ENCODE results near the gene MESD. TPM values are rescaled to one million over a fixed set of nuclear protein-coding genes. Genes with fewer than 3 reads are reported as not detected.
"Not testable (repeated sequence)": the region's sequence is repeated elsewhere in the genome, so short reads cannot be mapped to it uniquely, and the experiment has no call there.

Gene MESD
- total RNA-seq, 6 experiments from 2014 or later, result 31.8 to 42.1 (median 38.3) TPM

DNA sequence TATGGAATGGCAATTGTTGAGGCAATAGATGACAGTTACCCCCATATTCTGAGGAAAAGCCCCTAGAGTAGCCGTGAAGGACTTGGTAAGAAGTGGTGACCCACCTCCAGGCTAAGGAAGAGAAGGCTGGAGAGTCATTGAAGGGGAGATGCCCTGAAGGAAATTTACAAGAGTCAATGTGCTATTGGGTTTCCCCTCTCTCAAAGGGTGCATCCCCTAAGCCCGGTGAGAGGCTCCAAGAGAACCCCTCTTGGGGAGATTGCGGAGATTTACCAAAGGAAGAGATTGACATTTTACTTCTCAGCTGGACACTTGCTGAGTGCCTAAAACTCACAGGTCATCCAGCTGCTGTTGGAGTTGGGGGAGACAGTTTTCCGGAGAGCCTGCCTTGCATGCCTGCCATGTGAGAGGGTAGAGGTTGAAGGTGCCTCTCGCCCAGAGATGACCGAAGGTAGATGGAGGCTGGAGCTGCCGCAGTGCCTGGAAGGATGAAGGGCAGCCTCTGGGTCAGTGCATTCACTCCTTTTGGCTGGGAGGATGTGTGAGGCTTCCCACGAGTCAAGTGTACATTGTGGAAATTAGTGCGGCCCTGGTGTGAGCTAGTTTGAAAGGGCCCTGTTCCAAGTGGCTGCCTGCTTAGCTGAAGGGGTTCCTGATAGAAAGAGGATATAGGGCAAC lies 30.7 kb downstream of the MESD start:
- Mint-ChIP-seq H3K27me3 (ENCODE audit: insufficient read depth) (peaks cover 4% of the 10 kb centered on the region), H3K4me3 (no peak overlapping the region), H3K36me3 (ENCODE audit: low read depth) (peaks cover 32% of the 10 kb centered on the region), H3K4me1 (ENCODE audit: low read depth) (peaks cover 25% of the 10 kb centered on the region), H3K27ac (no peak overlapping the region), H3K9me3 (peaks cover 2% of the 10 kb centered on the region)
- no peak for TF ChIP-seq CTCF (IDR thresholded peaks at IDR 0.05)
- DNase-seq, result no peak

- no peak for DNase-seq
- Mint-ChIP-seq H3K36me3 (ENCODE audit: low read depth) (peaks cover 35% of the 10 kb centered on the region), H3K27me3 (ENCODE audit: insufficient read depth) (peaks cover 8% of the 10 kb centered on the region), H3K27ac (no peak overlapping the region), H3K4me1 (ENCODE audit: low read depth) (peaks cover 30% of the 10 kb centered on the region), H3K4me3 (no peak overlapping the region), H3K9me3 (no peaks in the 10 kb centered on the region)
- TF ChIP-seq CTCF (IDR thresholded peaks at IDR 0.05), result no peak
These were observed 31.6 kb downstream of the MESD start for GRCh38 chr15:80957976-80958375.

DNA sequence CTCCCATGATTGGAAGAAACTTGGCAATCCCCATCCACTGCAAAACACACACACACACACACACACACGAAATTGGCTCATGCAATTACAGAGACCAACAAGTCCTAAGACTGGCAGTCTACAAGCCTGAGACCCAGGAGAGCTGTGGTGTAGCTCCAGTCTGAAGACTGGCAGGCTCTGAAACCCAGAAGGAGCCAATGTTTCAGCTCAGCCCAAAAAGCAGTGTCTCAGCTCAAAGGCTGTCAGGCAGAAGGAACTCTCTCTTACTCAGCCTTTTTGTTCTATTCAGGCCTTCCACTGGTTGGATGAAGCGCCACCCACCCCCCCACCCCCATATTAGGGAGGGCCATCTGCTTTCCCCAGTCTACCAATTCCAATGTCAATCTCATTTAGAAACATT lies 32.1 kb downstream of the MESD start:
- Mint-ChIP-seq H3K4me3 (no peak overlapping the region), H3K9me3 (no peaks in the 10 kb centered on the region), H3K36me3 (ENCODE audit: low read depth) (peaks cover 35% of the 10 kb centered on the region), H3K27ac (no peak overlapping the region), H3K4me1 (ENCODE audit: low read depth) (peaks cover 34% of the 10 kb centered on the region), H3K27me3 (ENCODE audit: insufficient read depth) (peaks cover 9% of the 10 kb centered on the region)
- DNase-seq, result no peak
- TF ChIP-seq CTCF (IDR thresholded peaks at IDR 0.05), result no peak

DNA sequence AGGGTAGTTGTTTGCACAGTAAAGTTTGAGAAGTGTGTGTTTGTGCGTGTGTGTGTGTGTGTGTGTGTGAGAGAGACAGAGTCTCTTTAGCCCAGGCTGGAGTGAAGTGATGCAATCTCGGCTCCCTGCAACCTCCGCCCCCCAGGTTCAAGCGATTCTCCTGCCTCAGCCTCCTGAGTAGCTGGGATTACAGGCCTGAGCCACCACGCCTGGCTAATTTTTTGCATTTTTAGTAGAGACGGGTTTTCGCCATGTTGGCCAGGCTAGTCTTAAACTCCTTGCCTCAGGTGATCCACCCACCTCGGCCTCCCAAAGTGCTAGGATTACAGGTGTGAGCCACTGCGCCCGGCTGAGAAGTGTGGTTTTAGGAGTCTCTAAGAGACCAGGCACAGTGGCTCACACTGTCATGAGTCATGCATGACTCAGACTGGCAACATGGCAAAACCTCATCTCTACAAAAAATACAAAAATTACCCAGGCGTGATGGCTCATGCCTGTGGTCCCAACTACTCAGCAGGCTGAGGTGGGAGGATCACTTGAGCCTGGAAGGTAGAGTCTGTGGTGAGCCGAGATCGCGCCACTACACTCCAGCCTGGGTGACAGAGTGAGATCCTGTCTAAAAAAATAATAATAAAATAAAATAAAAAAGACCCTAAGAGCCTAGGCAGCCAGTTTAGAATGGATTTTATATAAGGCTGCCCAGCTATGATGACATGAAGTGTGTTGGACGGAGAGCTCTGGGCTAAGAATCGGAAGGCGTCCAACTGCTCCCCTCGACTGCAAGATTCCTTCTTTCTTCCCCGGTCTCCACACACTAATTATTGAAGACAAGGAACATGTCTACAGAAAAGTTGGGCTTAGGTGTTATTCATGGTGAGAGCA lies 33.8 kb downstream of the MESD start:
- H3K36me3 Mint-ChIP-seq (ENCODE audit: low read depth), result peaks cover 45% of the 10 kb centered on the region
- peak; percentile 92 for DNase-seq
- H3K4me3 Mint-ChIP-seq; H3K9me3 Mint-ChIP-seq; H3K27me3 Mint-ChIP-seq (ENCODE audit: insufficient read depth): not testable (repeated sequence)
- peaks cover 34% of the 10 kb centered on the region for H3K4me1 Mint-ChIP-seq (ENCODE audit: low read depth)
- H3K27ac Mint-ChIP-seq, result peak overlapping the region; percentile 63

- Mint-ChIP-seq H3K36me3 (ENCODE audit: low read depth) (peaks cover 48% of the 10 kb centered on the region), H3K4me3 (no peak overlapping the region), H3K27me3 (ENCODE audit: insufficient read depth) (peaks cover 9% of the 10 kb centered on the region), H3K4me1 (ENCODE audit: low read depth) (peaks cover 34% of the 10 kb centered on the region), H3K9me3 (no peaks in the 10 kb centered on the region), H3K27ac (peak overlapping the region; percentile 16; the same call in 1 of the 2 replicates)
- peak; percentile 9; the same call in 1 of the 2 replicates for TF ChIP-seq CTCF (IDR thresholded peaks at IDR 0.05)
- DNase-seq, result no peak
These were observed 35.5 kb downstream of the MESD start for GRCh38 chr15:80953953-80954778.
